OCI-LY1 (cell line): ENCODE measurements around the gene PREP.

Experiments
- H2AFZ ChIP-seq: fragments of 200-600 bp; sonication (generic), shearing (Covaris generic); 2 replicates; pipeline ENCODE4 v1.6.0; 2014; ENCODE audit warnings: antibody characterized with exemption, mild to moderate bottlenecking, low read length
- H3F3A ChIP-seq: fragments of 200-600 bp; sonication (generic), shearing (Covaris generic); 2 replicates; pipeline ENCODE4 v1.6.0; 2014; ENCODE audit warnings: mild to moderate bottlenecking, antibody characterized with exemption, low read length, moderate library complexity; ENCODE audit not compliant: insufficient read depth
- H3K27ac ChIP-seq: fragments of 200-600 bp; sonication (generic); 2 replicates; pipeline ENCODE4 v1.5.1; 2014; ENCODE audit warnings: low read length, mixed run types, mild to moderate bottlenecking, low read depth; ENCODE audit not compliant: poor library complexity, severe bottlenecking
- H3K27me3 ChIP-seq: fragments of 200-600 bp; sonication (generic); 2 replicates; pipeline ENCODE4 v1.6.0; 2014; ENCODE audit warnings: antibody characterized with exemption, mild to moderate bottlenecking, low read length, moderate library complexity; ENCODE audit not compliant: insufficient read depth
- H3K36me3 ChIP-seq: fragments of 200-600 bp; sonication (generic); 2 replicates; pipeline ENCODE4 v1.6.1; 2014; ENCODE audit warnings: mild to moderate bottlenecking, antibody characterized with exemption, low read length, moderate library complexity, mixed read lengths; ENCODE audit not compliant: insufficient read depth
- H3K4me1 ChIP-seq: fragments of 200-600 bp; sonication (generic); 2 replicates; pipeline ENCODE4 v1.5.1; 2014; ENCODE audit warnings: mild to moderate bottlenecking, low read length, moderate library complexity; ENCODE audit not compliant: insufficient read depth, severe bottlenecking
- H3K4me2 ChIP-seq: fragments of 200-600 bp; sonication (generic), shearing (Covaris generic); 2 replicates; pipeline ENCODE4 v1.6.1; 2014; ENCODE audit warnings: low read length
- H3K4me3 ChIP-seq: fragments of 200-600 bp; sonication (generic); 2 replicates; pipeline ENCODE4 v1.5.1; 2014; ENCODE audit warnings: low read length, low read depth, mild to moderate bottlenecking, mixed read lengths; ENCODE audit not compliant: poor library complexity, severe bottlenecking
- H3K79me2 ChIP-seq: fragments of 200-600 bp; shearing (Covaris generic); 2 replicates; pipeline ENCODE4 v1.6.1; 2016; ENCODE audit warnings: mixed run types, low read length, mixed read lengths; ENCODE audit not compliant: insufficient read depth
- H3K9ac ChIP-seq: fragments of 200-600 bp; sonication (generic), shearing (Covaris generic); 2 replicates; pipeline ENCODE4 v1.6.1; 2014; ENCODE audit warnings: mild to moderate bottlenecking, low read length, mixed read lengths
- H3K9me2 ChIP-seq: fragments of 200-600 bp; sonication (generic), shearing (Covaris generic); 2 replicates; pipeline ENCODE4 v1.6.1; 2014; ENCODE audit warnings: low read depth, mild to moderate bottlenecking, low read length, mixed read lengths
- H3K9me3 ChIP-seq: fragments of 200-600 bp; shearing (Covaris generic); 2 replicates; pipeline ENCODE4 v1.6.1; 2014; ENCODE audit warnings: low read length, mixed read lengths
- H4K20me1 ChIP-seq: fragments of 200-600 bp; sonication (generic), shearing (Covaris generic); 2 replicates; pipeline ENCODE4 v1.6.0; 2016; ENCODE audit warnings: mild to moderate bottlenecking, low read length; ENCODE audit not compliant: insufficient read depth
- EZH2 ChIP-seq: fragments of 200-600 bp; sonication (generic), shearing (Covaris generic); IDR thresholded peaks from 2 replicates; pipeline ENCODE4 v1.8.0; 2017; ENCODE audit warnings: borderline replicate concordance, mixed run types, mild to moderate bottlenecking, antibody characterized with exemption, low read length, moderate library complexity, mixed read lengths
- TF ChIP-seq, protein P1 (sequence below): fragments of 200-600 bp; sonication (generic), shearing (Covaris generic); IDR thresholded peaks from 2 replicates; pipeline ENCODE4 v1.5.1; 2017; ENCODE audit warnings: mild to moderate bottlenecking, antibody characterized with exemption, low read length, moderate library complexity, mixed read lengths

PREP gene

DNA sequence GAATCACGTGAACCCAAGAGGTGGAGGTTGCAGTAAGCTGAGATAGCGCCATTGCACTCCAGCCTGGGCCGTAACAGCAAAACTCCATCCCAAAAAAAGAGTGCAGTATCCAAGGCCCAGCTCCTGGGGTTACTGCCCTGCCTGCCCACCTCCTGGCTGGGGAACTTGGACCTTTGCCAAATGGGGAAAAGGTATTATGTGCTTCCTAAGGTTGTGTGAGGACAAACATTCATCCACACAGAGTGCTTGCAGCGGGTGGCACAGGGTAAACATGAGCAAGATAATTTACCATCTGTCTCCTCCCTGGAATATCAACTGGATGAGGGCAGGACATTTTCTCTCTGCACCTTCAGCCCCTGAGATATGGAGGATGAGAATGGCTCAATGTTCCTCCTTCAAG, 128.2 kb downstream of the PREP start:
- no peak overlapping the region for H3K9ac ChIP-seq
- H3K4me2 ChIP-seq: no peak overlapping the region
- no peaks in the 10 kb centered on the region for H3K9me2 ChIP-seq
- H3K4me3 ChIP-seq: no peak overlapping the region
- no peaks in the 10 kb centered on the region for H3K4me1 ChIP-seq
- peaks cover 32% of the 10 kb centered on the region; the same call in 1 of the 2 replicates for H3K36me3 ChIP-seq
- no peak overlapping the region for H3K27ac ChIP-seq
- no peaks in the 10 kb centered on the region for H4K20me1 ChIP-seq
- H3K79me2 ChIP-seq: no peaks in the 10 kb centered on the region
- TF ChIP-seq, protein P1, sequence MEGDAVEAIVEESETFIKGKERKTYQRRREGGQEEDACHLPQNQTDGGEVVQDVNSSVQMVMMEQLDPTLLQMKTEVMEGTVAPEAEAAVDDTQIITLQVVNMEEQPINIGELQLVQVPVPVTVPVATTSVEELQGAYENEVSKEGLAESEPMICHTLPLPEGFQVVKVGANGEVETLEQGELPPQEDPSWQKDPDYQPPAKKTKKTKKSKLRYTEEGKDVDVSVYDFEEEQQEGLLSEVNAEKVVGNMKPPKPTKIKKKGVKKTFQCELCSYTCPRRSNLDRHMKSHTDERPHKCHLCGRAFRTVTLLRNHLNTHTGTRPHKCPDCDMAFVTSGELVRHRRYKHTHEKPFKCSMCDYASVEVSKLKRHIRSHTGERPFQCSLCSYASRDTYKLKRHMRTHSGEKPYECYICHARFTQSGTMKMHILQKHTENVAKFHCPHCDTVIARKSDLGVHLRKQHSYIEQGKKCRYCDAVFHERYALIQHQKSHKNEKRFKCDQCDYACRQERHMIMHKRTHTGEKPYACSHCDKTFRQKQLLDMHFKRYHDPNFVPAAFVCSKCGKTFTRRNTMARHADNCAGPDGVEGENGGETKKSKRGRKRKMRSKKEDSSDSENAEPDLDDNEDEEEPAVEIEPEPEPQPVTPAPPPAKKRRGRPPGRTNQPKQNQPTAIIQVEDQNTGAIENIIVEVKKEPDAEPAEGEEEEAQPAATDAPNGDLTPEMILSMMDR: no peak
- TF ChIP-seq EZH2: no peak
- H3K9me3 ChIP-seq: no peaks in the 10 kb centered on the region
- no peaks in the 10 kb centered on the region for H3F3A ChIP-seq
- H2AFZ ChIP-seq: no peak overlapping the region
- no peaks in the 10 kb centered on the region for H3K27me3 ChIP-seq

DNA sequence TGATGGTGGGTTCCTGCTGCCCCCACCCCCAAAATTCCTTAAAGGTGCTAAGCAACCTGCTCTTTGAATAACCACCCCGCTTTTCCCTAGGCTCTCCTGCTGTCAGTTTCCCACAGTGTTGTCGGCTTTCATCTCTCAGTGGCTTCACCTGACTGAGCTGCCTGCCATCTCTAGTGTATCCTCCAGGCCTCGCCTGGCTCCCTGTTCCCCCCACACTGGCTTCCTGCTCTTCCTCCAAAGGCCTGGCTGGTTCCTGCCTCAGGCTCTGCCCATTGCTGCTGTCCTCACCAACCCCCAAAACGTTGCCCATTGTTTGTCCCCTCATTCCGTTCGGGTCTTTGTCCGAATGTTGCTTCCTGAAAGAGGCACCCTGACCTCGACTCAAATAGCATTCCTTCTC, 129.3 kb downstream of the PREP start:
- Histone ChIP-seq H3K4me1 (no peaks in the 10 kb centered on the region), H3K27me3 (no peaks in the 10 kb centered on the region), H3K4me2 (no peak overlapping the region), H3K27ac (no peak overlapping the region), H3K79me2 (no peaks in the 10 kb centered on the region), H3K4me3 (no peak overlapping the region), H3K36me3 (peaks cover 29% of the 10 kb centered on the region; the same call in 1 of the 2 replicates), H3F3A (no peaks in the 10 kb centered on the region), H4K20me1 (no peaks in the 10 kb centered on the region), H3K9me3 (no peaks in the 10 kb centered on the region), H2AFZ (no peak overlapping the region), H3K9me2 (no peaks in the 10 kb centered on the region), H3K9ac (no peak overlapping the region)
- TF ChIP-seq EZH2: no peak
- TF ChIP-seq, protein P1: no peak

DNA sequence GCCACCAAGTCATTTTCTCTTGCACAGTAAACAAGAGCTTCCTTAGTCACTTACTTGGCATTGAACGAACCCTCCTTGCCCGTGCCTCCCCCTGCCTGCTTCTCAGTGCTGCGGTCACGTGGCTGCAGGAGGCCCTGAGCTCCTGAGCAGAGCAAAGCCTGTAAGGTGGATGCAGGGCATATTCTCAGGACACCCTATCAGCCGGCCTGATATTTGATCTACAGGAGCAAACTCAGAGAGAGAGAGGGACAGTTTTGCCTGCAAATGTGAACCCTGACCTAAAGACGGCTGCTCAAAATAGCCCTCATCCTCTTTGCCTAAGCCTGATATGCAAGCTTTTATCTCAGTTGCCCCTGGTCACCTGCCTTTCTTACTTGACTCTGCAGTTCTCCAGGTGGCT, 130.1 kb downstream of the PREP start:
- H3K9me2 ChIP-seq: no peaks in the 10 kb centered on the region

More for the DNA sequence above, 130.1 kb downstream of the PREP start:
- H4K20me1 ChIP-seq: no peaks in the 10 kb centered on the region
- H3K4me3 ChIP-seq: no peak overlapping the region
- H2AFZ ChIP-seq: no peak overlapping the region
- H3K9ac ChIP-seq: no peak overlapping the region
- H3K27me3 ChIP-seq: no peaks in the 10 kb centered on the region
- TF ChIP-seq, protein P1: no peak
- no peak for TF ChIP-seq EZH2
- H3K4me2 ChIP-seq: no peak overlapping the region
- no peaks in the 10 kb centered on the region for H3F3A ChIP-seq
- H3K27ac ChIP-seq: no peak overlapping the region
- H3K79me2 ChIP-seq: no peaks in the 10 kb centered on the region
- H3K36me3 ChIP-seq: peaks cover 21% of the 10 kb centered on the region; the same call in 1 of the 2 replicates
- no peaks in the 10 kb centered on the region for H3K9me3 ChIP-seq
- H3K4me1 ChIP-seq: no peaks in the 10 kb centered on the region
